GM18508 (cell line): ENCODE measurements around the gene C16orf74.

Experiments
- ATAC-seq: cut with Tn5 transposase; IDR thresholded peaks from one replicate; pipeline ENCODE4 v1.9.1; 2021; ENCODE audit warnings: moderate number of reproducible peaks; ENCODE audit not compliant: insufficient read depth, unreplicated experiment

C16orf74 gene

GRCh38 chr16:85750827-85751697 is at the start of gene C16orf74:
Gene C16orf74, minus strand, starts transcription at chr16:85751096. Its CDS starts 15,879 bp downstream, at chr16:85735217.
- ATAC-seq, result no peak

DNA sequence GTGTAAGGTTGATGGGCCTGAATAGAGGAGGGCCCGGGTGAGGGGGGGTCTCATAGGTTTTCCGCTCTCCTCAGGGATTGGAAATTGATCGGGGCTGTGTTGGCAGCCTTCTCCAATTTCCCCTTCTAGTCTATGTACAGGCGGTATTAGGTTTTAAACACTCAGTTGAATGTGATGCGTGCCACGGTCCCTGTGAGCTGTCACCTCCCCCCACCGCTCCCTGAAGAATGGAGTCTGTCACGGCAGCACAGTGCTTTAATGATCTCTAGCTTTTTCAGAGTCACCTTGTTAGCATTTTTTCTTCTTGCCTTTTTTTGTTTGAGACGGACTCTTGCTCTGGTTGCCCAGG is 49.4 kb upstream of the C16orf74 start:
- no peak for ATAC-seq

- peak; percentile 49 for ATAC-seq
Observed at GRCh38 chr16:85799497-85800320, 48.8 kb upstream of the C16orf74 start, which contains the start of the genes COX4I1 and EMC8. Gene COX4I1, plus strand, starts transcription at chr16:85799695. Its CDS starts 1,511 bp downstream, at chr16:85801206. Gene EMC8, minus strand, starts transcription at chr16:85799544. Its CDS starts 249 bp downstream, at chr16:85799295.

DNA sequence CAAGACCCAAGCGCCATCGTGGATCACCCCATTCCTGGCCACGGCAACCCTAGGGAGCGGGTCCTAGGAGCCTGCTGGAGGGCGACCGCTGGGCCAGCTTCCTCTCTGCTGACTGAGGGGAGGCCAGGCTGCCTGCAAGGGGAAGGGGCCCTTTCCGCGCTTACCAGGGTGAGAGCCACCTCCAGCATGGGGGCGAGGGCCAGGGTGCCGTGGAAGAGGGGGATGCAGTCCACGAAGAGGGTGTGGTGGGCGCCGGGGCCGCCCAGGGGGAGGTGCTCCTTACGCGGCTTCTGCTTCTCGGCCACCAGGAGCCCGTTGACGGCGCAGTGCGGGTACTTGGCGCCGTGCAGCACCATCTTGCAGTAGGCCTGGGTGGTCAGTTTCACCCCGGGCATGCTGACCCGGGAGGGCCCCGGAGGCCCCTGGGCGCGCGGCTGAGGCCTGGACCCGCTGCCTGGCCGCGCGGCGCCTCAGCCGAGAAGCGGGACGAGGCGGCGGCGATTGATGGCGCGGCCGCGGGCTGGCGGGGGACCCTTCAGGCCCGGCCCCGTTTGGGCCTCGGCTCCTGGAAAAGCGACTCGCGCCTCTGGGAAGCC is 48.1 kb upstream of the C16orf74 start:
- no peak for ATAC-seq

GRCh38 chr16:85798283-85798776 is 47.4 kb upstream of the C16orf74 start:
- no peak for ATAC-seq

GRCh38 chr16:85796599-85796998 is 45.7 kb upstream of the C16orf74 start:
- ATAC-seq, result no peak

- no peak for ATAC-seq
Observed at GRCh38 chr16:85796152-85796551, 45.3 kb upstream of the C16orf74 start.

DNA sequence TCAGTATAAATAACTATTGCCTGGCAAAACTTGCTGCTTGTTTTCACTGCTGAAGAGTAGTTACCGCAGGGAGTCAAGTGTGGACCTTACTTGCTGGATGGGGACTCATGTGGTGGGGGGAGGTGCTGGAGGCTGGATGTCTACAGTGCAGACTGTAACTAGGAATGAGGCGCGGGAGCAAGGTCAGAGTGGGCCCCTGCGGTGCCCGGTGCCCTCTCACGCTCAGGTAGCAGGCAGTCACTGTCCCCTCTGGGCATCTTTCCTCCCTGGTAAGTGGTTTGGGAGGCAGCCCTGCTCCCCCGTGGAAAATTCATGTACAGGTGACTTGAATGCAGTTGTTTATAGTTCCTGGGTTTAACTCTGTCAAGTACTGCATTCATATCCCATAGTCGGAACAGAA is 43.8 kb upstream of the C16orf74 start:
- no peak for ATAC-seq

GRCh38 chr16:85793662-85794298 is 42.9 kb upstream of the C16orf74 start:
- no peak for ATAC-seq

GRCh38 chr16:85789773-85790172 is 38.9 kb upstream of the C16orf74 start:
- ATAC-seq, result no peak

DNA sequence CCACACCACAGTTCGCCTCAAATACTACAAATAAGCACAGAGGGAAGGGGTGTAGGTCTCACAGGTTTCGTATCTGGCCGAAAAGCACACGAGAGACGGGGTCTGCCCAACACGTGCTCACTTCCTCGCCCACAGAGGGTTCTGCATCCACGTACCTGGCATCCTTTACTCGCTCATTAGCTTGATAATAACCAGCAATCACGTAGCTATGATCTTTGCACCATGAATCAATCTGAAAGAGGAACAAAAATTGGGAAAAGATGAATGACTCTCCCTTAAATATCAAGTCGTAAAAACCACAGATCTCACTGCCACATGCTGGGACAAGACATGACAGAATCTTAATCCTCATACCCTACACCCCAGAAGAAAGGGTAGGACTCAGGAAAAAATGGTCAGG is 37.9 kb upstream of the C16orf74 start:
- no peak for ATAC-seq

DNA sequence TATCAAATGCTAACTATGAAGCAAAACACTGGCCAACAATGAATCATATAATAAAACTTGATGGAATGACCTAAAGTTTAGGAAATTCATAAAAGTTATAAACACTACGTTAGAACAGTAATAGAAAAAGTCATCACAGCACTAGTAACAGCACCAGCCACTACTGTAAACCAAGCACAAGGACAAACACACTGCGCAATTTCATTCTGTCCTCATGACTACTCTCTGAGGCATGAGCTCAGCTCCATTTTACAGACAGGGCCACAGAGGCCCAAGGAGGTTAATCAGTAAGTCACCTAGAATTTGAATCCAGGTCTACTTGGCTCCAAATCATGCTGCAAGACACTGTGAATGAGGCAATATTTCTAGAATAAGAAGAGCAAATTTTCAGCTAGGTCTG is 35.0 kb upstream of the C16orf74 start:
- ATAC-seq, result no peak

DNA sequence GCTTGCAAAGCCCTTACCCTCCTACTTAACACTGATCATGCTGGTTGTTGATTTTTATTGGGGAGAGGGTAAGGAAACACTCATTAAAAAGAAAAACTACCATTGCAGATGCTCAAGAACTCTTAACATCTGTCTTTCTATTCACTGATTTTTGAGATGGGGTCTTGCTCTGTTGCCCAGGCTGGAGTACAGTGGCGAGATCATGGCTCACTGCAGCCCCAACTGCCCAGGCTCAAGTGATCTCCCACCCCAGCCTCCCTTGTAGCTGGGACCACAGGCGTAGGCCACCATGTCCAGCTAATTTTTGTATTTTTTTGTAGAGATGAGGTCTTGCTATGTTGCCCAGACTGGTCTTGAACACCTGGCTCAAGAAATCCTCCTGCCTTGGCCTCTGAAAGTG is 33.9 kb upstream of the C16orf74 start:
- ATAC-seq, result no peak

- no peak for ATAC-seq
Observed at GRCh38 chr16:85783441-85783840, 32.5 kb upstream of the C16orf74 start.

DNA sequence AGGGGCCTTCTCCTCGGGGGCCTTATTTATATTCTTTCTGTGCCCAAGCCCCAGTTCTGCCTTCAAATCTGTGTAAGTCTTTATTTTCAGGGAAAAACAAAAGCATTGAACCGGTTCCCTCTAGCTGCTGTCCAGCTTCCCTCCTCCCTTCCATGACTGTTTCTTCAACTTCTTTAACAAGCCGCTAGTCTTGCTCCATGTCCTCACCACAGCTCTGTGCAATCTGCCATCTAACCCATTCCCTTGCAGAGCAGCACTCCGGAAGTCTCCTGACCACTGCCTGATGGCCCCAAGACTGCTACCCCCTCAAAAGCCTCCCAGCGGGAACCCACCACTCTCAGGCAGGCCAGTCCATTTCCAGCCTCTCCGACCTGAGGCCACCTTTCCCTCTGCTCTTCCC is 31.6 kb upstream of the C16orf74 start:
- no peak for ATAC-seq

DNA sequence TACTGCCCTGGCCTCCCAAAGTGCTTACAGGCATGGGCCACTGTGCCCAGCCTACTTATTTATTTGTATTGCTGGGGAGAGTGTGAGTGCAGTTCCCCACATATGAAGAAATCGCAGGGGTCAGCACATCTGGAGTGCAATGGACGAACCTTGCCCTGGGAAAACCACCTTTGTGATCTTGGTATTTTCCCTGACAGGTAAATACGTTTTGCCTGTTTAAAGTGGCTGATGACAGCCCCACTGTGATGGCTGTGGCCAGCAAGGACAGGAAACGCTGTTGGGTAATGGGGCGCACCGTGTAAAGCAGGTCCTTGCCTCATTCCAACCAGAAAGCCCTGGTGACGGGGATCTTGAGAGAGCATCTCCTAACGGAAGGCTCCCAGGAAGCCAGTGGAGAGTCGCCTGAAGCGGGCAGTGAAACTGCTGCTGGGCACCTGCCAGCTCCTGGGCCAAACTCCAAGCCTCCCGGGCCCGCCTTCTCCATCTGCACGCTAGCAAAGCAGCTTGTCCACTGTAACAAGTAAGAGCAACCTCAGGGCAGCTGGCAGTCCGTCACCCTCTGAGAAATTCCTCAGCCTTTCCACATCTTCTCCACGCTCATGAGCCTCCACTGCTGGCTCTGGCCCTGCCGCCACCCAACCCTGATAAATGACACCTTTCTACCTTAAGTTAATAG is 30.9 kb upstream of the C16orf74 start:
- no peak for ATAC-seq

DNA sequence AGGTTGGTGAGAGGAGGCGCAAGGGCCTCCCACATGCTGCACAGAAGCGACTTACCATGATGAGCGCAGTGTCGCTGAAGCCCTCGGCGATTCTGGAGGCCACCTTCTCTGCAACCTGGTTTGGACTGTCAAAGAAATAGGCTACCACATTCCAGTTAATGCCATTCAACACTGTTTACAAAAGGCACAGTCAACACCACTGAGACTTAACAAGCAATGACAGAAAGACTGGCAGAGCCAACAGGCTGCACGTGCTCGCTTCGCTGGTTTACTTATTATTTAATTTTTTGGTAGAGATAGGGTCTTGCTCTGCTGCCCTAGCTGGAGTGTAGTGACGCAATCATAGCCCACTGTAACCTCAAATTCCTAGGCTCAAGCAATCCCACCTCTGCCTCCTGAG is 30.3 kb upstream of the C16orf74 start:
- no peak for ATAC-seq

- ATAC-seq, result no peak
Observed at GRCh38 chr16:85780281-85780680, 29.4 kb upstream of the C16orf74 start.

DNA sequence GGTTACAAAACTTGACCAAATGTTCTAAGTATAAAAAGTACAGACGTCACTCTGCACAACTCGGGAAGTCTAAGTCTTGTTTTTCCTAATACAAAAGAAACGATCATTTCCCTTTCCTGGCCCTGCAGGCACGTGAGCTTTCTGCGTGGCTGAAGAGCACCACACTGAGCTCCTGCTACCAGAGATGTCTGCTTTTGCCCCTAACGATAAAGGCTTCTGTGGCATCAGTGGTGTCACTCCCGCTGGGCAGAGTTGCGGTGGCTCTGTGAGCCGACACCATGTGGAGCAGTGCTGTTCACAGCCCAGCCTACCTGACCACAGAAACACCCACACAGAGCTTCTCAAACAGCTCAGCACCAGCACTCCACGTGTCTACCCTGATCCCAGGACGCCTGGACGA is 28.0 kb upstream of the C16orf74 start:
- no peak for ATAC-seq
